Stimulated activated CD4-positive, alpha-beta T cell treated with anti-CD3 and anti-CD28 coated beads, Interleukin-12 subunit alpha, Interleukin-12 subunit beta, amount 100 ng/mL, for 24 hours (primary cell): ENCODE measurements around the gene CYP1B1.
"Not testable (repeated sequence)": the region's sequence is repeated elsewhere in the genome, so short reads cannot be mapped to it uniquely, and the experiment has no call there.

Source experiments
- DNase-seq, 2 experiments: peaks; one replicate each; pipeline ENCODE4 v3.0.0-alpha.2; 2020; ENCODE audit warnings: low read depth in 2 of 2

CYP1B1 gene

GRCh38 chr2:38035968-38036367 is 40.0 kb downstream of the CYP1B1 start:
- DNase-seq: no peak

DNA sequence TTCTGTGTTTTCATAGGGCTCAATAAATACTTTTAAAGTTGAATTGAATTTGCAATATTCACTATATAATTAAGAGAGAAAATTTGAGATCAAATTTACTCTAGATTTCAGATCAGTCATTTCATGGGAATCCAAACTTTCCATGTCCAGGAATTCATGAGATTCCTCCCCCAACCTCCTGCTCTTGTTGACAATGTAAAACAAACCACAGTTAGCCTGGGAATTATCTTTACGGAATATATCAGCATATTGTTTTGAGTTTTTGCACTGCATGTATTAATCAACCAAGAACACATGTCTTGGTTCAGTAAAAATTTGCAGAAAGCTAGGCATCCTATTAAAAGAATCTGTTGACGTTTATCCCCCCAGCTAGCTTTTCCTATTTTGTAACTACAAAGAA is 42.3 kb downstream of the CYP1B1 start:
- DNase-seq: no peak

GRCh38 chr2:38032946-38033345 is 43.0 kb downstream of the CYP1B1 start:
- no peak for DNase-seq

DNA sequence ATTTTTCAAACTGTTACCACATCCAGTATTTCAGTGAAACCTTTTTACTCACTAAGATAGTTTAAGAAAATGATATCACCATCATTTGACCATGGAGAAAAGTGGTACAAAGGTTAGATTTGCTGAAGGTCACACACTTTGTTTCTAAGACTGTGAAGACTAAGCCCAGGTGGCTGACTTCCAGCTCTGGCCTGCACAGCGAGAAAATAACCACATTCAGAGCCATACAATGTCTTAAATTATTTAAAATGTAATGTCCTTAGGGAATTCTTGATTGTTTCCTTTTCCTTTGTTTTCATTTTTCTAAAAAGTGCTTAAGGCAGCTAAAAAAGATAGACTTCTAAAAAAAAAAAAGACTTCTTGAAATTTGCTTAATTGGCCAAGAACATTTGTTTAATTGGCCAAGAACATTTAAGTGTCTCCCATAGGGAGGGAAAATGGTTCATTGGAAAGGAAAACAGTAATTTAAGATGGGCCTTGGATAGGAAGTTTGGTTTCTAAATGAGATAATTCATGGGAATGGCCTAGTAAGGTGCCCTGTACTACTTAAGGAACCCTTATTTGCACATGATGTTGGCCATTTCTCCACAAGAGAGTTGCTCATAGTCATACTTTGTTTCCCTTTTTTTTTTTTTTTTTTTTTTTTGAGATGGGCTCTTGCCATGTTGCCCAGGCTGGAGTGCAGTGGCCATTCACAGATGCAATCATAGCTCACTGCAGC is 45.2 kb downstream of the CYP1B1 start:
- no peak for DNase-seq

- DNase-seq: no peak
Measured at GRCh38 chr2:38029512-38029911, 46.4 kb downstream of the CYP1B1 start.

DNA sequence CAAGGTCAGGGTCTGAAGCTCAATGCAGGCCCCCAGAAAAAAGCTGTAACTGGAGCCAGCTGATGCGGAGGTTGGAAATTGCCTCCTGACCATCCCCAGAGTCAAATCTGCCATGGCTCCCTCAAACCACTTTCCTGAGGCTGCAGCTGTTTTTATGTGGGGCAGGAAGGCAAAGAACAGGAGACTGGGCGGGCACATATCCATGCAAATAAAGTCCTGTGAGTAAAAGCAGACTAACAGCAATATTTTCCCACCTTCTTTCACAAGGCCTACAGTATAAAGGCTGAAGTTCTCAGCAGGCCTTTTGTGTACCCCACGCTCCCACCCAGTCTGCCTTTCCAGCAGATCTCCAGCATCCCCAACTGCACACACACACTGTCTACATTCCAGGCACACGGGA is 47.1 kb downstream of the CYP1B1 start:
- DNase-seq: no peak

- DNase-seq: no peak
Measured at GRCh38 chr2:38026846-38027245, 49.1 kb downstream of the CYP1B1 start.

DNA sequence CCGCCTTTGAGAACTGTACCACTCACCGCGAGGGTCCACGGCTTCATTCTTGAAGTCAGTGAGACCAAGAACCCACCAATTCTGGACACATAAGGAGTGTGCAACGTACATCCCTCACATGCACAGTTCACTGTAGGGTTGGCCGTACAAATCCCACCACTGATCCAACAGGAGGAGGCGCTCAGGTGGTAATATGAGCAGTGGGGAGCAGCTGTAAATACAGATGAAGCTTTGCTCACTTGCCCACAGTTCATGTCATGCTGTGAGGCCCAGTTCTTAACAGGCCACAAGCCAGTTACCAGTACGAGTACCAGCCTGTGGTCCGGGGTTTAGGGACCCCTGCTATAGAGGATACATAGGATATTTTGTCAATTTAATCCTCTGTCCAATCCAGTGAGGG is 54.4 kb downstream of the CYP1B1 start:
- DNase-seq: no peak

- DNase-seq: not testable (repeated sequence)
Measured at GRCh38 chr2:38020359-38021069, 55.4 kb downstream of the CYP1B1 start.

GRCh38 chr2:38017836-38018235 is 58.1 kb downstream of the CYP1B1 start:
- DNase-seq: no peak
